Hepatocyte (in vitro differentiated cells): ENCODE data around the gene APBB1. TPM values are rescaled to one million over a fixed set of nuclear protein-coding genes. Genes with fewer than 3 reads are reported as not detected.

Source experiments
- DNase-seq: peaks from one replicate; pipeline ENCODE4 v3.0.0-alpha.2; 2016; ENCODE audit warnings: low spot score
- H2AFZ ChIP-seq: fragments of 200-600 bp; sonication (generic); 2 replicates; pipeline ENCODE4 v1.6.0; 2016; ENCODE audit warnings: antibody characterized with exemption, mild to moderate bottlenecking
- H3K27ac ChIP-seq: fragments of 200-600 bp; sonication (generic); 2 replicates; pipeline ENCODE4 v1.5.1; 2016; ENCODE audit warnings: mild to moderate bottlenecking
- H3K27me3 ChIP-seq: fragments of 200-600 bp; sonication (generic); 2 replicates; pipeline ENCODE4 v1.6.1; 2016
- H3K36me3 ChIP-seq: fragments of 200-600 bp; sonication (generic); replicated peaks from 2 replicates; pipeline ENCODE4 v1.5.1; 2016; ENCODE audit warnings: low read depth; ENCODE audit not compliant: insufficient read depth
- H3K4me1 ChIP-seq: fragments of 200-600 bp; sonication (generic); 2 replicates; pipeline ENCODE4 v1.5.1; 2016; ENCODE audit warnings: mild to moderate bottlenecking, moderate library complexity; ENCODE audit not compliant: insufficient read depth
- H3K4me2 ChIP-seq: fragments of 200-600 bp; sonication (generic); 2 replicates; pipeline ENCODE4 v1.6.0; 2016
- H3K4me3 ChIP-seq: fragments of 200-600 bp; sonication (generic); 2 replicates; pipeline ENCODE4 v1.5.1; 2016; ENCODE audit warnings: mild to moderate bottlenecking
- H3K79me2 ChIP-seq: fragments of 200-600 bp; sonication (generic); 2 replicates; pipeline ENCODE4 v1.6.0; 2017; ENCODE audit warnings: mild to moderate bottlenecking
- H3K9me2 ChIP-seq: fragments of 200-600 bp; sonication (generic); replicated peaks from 2 replicates; pipeline ENCODE4 v1.6.0; 2017; ENCODE audit warnings: mild to moderate bottlenecking; ENCODE audit not compliant: insufficient read depth
- H3K9me3 ChIP-seq: fragments of 200-600 bp; sonication (generic); 2 replicates; pipeline ENCODE4 v1.5.1; 2016; ENCODE audit warnings: low read depth, mild to moderate bottlenecking
- H4K20me1 ChIP-seq: fragments of 200-600 bp; sonication (generic); 2 replicates; pipeline ENCODE4 v1.6.0; 2016; ENCODE audit warnings: mild to moderate bottlenecking; ENCODE audit not compliant: insufficient read depth, poor library complexity, severe bottlenecking
- EZH2 ChIP-seq: fragments of 200-600 bp; sonication (generic); IDR thresholded peaks from 2 replicates; pipeline ENCODE4 v1.6.1; 2016; ENCODE audit warnings: antibody characterized with exemption, mild to moderate bottlenecking, borderline replicate concordance
- EZH2phosphoT487 ChIP-seq: fragments of 200-600 bp; sonication (generic); IDR thresholded peaks from one replicate; pipeline ENCODE4 v1.6.1; 2018; ENCODE audit warnings: antibody characterized with exemption, mild to moderate bottlenecking, low read depth, moderate library complexity; ENCODE audit not compliant: unreplicated experiment, severe bottlenecking
- WGBS: methylation state at CpG from one replicate; pipeline ENCODE4 v1.1.6; 2016; ENCODE audit warnings: low lambda C conversion rate; ENCODE audit errors: missing lambda C conversion rate; 5-methylcytosine and 5-hydroxymethylcytosine counted together
- polyA plus RNA-seq: library from polyadenylated mRNA; unstranded; fragments of >200 nt; fragmentation: Nextera tagmentation; extraction: Ambion mirVana; gene quantifications from 2 replicates; pipeline ENCODE4 v1.2.1, GENCODE V29; 2016
- total RNA-seq: library from RNA; depleted of rRNA; stranded (reverse); fragments of >200 nt; gene quantifications from 2 replicates; pipeline ENCODE4 v1.2.3, GENCODE V29; 2014
- TF ChIP-seq, protein P1 (sequence below): fragments of 200-600 bp; sonication (generic); IDR thresholded peaks from 2 replicates; pipeline ENCODE4 v1.5.1; 2016; ENCODE audit warnings: antibody characterized with exemption, mild to moderate bottlenecking; ENCODE audit not compliant: poor library complexity

The APBB1 gene
- total and polyA plus RNA-seq, 2 experiments from 2014 or later = 33.0 to 41.5 TPM

- Histone ChIP-seq H3K27ac (no peak overlapping the region), H3K4me1 (peaks cover 17% of the 10 kb centered on the region), H3K4me3 (no peak overlapping the region), H3K9me3 (no peaks in the 10 kb centered on the region), H3K27me3 (no peaks in the 10 kb centered on the region), H3K4me2 (no peak overlapping the region), H3K79me2 (no peaks in the 10 kb centered on the region), H2AFZ (no peak overlapping the region), H4K20me1 (no peaks in the 10 kb centered on the region), H3K36me3 (no peaks in the 10 kb centered on the region), H3K9me2 (no peaks in the 10 kb centered on the region)
- TF ChIP-seq EZH2 (no peak), EZH2phosphoT487 (no peak)
- TF ChIP-seq, protein P1, sequence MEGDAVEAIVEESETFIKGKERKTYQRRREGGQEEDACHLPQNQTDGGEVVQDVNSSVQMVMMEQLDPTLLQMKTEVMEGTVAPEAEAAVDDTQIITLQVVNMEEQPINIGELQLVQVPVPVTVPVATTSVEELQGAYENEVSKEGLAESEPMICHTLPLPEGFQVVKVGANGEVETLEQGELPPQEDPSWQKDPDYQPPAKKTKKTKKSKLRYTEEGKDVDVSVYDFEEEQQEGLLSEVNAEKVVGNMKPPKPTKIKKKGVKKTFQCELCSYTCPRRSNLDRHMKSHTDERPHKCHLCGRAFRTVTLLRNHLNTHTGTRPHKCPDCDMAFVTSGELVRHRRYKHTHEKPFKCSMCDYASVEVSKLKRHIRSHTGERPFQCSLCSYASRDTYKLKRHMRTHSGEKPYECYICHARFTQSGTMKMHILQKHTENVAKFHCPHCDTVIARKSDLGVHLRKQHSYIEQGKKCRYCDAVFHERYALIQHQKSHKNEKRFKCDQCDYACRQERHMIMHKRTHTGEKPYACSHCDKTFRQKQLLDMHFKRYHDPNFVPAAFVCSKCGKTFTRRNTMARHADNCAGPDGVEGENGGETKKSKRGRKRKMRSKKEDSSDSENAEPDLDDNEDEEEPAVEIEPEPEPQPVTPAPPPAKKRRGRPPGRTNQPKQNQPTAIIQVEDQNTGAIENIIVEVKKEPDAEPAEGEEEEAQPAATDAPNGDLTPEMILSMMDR = no peak
- WGBS = 98% methylated on average over 15 of the region's 15 CpGs
- DNase-seq = no peak
These were observed 18.2 kb downstream of the APBB1 start for GRCh38 chr11:6400431-6401345.

GRCh38 chr11:6397636-6398035 lies 21.3 kb downstream of the APBB1 start:
- no peak overlapping the region for H3K4me3 ChIP-seq
- TF ChIP-seq EZH2 (no peak), EZH2phosphoT487 (no peak)
- TF ChIP-seq, protein P1 = no peak
- H3K4me2 ChIP-seq = no peak overlapping the region
- H3K27ac ChIP-seq = peak overlapping the region; percentile 17
- no peak for DNase-seq
- H2AFZ ChIP-seq = no peak overlapping the region
- WGBS = 48% methylated on average over 3 of the region's 3 CpGs
- peaks cover 13% of the 10 kb centered on the region for H3K4me1 ChIP-seq
- no peaks in the 10 kb centered on the region for H3K9me3 ChIP-seq
- no peaks in the 10 kb centered on the region for H3K36me3 ChIP-seq
- H3K79me2 ChIP-seq = no peaks in the 10 kb centered on the region
- H3K27me3 ChIP-seq = no peaks in the 10 kb centered on the region
- H3K9me2 ChIP-seq = no peaks in the 10 kb centered on the region
- H4K20me1 ChIP-seq = no peaks in the 10 kb centered on the region

DNA sequence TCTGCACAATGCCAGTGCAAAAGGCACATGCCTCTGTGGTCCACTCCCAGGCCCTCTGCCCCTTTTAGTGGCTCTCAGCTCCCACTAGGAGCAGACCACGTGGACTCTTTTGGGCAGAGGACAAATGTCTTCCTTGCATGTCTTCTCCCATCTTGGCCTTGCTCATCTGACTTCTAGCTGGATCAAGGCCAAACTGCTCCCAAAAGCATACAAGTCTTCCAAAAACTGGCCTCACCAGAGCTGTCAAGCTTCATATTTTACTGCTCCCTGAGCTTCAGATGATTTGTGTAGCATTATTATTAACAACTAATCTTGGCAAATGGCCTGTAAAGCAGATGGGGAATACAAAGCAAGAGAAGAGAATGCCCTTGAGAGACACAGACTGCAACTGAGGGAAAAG lies 21.7 kb downstream of the APBB1 start:
- no peaks in the 10 kb centered on the region for H3K27me3 ChIP-seq
- H2AFZ ChIP-seq = no peak overlapping the region
- H3K9me3 ChIP-seq = no peaks in the 10 kb centered on the region
- H3K36me3 ChIP-seq = no peaks in the 10 kb centered on the region
- no peaks in the 10 kb centered on the region for H3K9me2 ChIP-seq
- H3K79me2 ChIP-seq = no peaks in the 10 kb centered on the region
- H3K4me2 ChIP-seq = no peak overlapping the region
- no peak overlapping the region for H3K4me3 ChIP-seq
- DNase-seq = no peak
- WGBS = 90% methylated on average over 1 of the region's 1 CpG
- H3K4me1 ChIP-seq = peaks cover 13% of the 10 kb centered on the region
- no peaks in the 10 kb centered on the region for H4K20me1 ChIP-seq
- H3K27ac ChIP-seq = peak overlapping the region; percentile 17
- TF ChIP-seq EZH2phosphoT487 = no peak
- TF ChIP-seq, protein P1 = no peak
- TF ChIP-seq EZH2 = no peak
